CD4-positive, alpha-beta T cell treated with Interleukin-12 subunit alpha and Interleukin-12 subunit beta, for 1 hour (primary cell): Measurements from ENCODE around the gene ZGLP1.

Source experiments
- DNase-seq: peaks from one replicate; pipeline ENCODE4 v3.0.0-alpha.2; 2020

ZGLP1 gene

DNA sequence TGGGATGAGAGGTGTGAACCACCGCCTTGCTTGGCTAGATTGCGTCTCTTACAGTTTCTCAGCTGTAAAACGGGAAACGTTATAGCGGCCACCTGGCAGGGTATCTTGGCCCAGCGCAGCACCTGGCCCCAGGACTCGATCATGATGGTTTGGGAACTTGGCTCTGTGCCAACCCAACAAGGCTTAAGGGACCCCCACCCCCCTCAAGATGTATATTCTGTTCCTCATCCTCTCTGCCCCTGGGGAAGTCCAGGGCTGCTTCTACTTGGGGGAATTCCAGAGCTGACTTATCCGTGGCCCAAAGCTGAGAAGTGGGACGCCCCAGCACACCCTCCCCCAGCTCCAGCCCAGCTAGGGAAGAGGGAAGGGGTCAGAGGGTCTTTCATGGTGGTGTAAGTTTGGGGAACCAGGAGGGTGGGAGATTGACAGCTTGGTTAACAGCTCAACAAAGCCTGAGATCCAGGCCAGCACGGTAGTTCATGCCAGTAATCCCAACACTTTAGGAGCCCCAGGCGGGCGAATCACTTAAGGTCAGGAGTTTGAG is 38.0 kb downstream of the ZGLP1 start:
- peak; percentile 71 for DNase-seq

DNA sequence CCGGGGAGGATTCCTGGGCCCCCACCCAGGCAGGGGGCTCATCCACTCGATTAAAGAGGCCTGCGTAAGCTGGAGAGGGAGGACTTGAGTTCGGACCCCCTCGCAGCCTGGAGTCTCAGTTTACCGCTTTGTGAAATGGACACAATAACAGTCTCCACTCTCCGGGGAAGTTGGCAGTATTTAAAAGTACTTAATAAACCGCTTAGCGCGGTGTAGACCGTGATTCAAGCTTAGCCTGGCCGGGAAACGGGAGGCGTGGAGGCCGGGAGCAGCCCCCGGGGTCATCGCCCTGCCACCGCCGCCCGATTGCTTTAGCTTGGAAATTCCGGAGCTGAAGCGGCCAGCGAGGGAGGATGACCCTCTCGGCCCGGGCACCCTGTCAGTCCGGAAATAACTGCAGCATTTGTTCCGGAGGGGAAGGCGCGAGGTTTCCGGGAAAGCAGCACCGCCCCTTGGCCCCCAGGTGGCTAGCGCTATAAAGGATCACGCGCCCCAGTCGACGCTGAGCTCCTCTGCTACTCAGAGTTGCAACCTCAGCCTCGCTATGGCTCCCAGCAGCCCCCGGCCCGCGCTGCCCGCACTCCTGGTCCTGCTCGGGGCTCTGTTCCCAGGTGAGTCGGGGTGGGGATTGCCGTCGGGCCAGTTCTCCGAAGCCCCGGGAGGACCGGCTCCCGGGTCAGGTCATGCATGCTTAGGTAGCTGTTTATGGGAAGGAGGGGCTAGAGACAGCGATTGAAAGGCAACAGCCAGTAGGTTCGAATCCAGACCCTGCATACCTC is 38.8 kb downstream of the ZGLP1 start, which contains the start of gene ICAM1:
ICAM1 (plus strand) TSS at position 505 of the 779 bp plus-strand sequence; CDS start at position 545, 40 bp downstream.
- peak; percentile 84 for DNase-seq

DNA sequence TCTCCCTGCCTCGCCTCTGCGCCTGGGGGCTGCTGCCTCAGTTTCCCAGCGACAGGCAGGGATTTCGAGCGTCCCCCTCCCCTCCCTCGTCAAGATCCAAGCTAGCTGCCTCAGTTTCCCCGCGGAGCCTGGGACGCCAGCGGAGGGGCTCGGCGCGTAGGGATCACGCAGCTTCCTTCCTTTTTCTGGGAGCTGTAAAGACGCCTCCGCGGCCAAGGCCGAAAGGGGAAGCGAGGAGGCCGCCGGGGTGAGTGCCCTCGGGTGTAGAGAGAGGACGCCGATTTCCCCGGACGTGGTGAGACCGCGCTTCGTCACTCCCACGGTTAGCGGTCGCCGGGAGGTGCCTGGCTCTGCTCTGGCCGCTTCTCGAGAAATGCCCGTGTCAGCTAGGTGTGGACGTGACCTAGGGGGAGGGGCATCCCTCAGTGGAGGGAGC is 39.4 kb downstream of the ZGLP1 start:
- peak; percentile 78 for DNase-seq

DNA sequence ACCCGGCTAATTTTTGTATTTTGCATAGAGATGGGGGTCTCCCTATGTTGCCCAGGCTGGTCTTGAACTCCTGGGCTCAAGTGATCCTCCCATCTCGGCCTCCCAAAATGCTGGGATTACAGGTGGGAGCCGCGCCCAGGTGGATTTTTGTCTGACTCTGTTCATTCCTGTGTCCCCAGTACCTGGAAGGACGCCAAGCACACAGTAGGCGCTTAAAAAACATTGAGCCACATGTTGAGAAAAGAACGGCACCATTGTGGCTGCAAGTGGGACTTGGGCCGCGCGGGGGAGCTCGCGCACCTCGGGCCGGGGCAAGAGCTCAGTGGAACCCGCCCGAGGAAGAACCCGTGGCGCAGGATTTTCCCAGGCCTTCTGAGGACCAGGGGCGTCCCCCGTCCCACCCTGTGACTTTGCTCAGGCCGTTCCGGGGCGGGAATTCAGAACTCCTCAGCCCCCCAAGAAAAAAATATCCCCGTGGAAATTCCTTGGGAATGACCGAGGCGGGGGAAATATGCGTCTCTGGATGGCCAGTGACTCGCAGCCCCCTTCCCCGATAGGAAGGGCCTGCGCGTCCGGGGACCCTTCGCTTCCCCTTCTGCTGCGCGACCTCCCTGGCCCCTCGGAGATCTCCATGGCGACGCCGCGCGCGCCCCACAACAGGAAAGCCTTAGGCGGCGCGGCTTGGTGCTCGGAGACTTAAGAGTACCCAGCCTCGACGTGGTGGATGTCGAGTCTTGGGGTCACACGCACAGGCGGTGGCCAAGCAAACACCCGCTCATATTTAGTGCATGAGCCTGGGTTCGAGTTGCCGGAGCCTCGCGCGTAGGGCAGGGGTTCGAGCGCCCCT is 40.1 kb downstream of the ZGLP1 start:
- peak; percentile 90 for DNase-seq

DNA sequence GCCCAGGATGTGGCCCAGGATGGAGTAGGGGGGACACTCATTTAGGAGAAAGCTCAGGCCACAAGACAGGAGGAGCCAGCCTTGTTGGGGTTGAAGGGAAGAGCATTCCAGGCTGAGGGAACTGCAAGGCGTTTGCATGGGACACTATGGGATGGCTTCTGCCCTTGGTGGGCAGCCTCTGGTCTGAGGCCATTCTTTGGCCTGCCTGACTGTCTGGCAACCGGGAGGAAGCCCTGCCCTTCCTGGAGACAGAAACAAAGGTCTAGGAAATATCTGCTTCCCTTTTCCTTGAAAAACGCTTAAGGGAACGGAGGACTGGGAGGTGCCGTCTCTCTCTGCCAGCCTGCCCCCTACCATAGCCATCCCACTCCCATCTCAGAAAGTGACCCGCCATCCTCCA is 41.5 kb downstream of the ZGLP1 start:
- DNase-seq, result no peak

DNA sequence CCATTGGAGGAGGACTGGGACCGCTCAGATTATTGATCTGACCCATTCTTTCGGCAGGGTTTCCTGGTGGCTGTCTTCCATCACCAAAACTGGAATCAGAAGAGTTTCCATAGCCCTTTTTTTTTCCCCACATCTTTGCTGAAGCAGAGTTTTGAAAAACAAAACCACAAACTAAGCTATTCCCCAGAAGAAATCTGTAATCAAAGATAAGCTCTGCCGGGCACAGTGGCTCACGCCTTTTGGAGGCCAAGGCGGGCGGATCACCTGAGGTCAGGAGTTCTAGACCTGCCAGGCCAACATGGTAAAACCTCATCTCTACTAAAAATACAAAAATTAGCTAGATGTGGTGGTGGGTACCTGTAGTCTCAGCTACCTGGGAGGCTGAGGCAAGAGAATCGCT is 42.9 kb downstream of the ZGLP1 start:
- no peak for DNase-seq

DNA sequence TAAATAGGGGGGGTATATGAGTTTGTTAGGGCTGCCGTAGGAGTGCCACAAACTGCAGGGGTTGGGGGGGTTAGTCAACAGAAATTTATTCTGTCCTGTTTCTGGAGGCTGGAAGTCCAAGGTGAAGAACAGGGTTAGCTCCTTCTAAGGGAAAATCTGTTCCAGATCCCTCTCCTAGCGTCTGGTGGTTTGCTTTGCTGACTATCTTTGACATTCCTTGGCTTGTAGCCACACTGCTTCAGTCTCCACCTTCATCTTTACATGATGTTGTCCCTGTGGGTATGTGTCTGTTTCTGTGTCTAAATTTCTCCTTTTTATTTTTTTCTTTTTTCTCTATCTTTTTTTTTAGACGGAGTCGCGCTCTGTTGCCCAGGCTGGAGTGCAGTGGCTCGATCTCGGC is 46.8 kb downstream of the ZGLP1 start:
- no peak for DNase-seq

DNA sequence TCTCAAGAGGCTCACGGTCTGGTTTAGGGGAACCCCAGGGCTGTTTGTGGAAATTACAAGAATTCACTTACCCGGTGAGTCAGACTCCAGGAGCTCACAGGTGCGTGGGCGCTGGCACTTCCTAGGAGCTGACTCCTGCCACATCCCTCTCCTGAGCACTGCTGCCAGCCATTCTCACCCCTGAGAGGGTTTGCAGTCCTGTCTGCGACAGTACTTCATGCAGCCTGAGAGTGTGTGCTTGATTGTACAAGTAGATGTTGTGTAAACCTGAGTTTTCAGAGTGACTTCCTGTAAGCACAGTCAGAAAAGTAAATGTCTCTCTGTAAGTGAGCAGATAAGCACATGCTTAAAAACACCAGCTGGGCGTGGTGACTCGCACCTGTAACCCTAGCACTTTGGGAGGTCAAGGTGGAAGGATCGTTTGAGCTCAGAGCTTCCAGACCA is 49.5 kb downstream of the ZGLP1 start:
- DNase-seq, result no peak

DNA sequence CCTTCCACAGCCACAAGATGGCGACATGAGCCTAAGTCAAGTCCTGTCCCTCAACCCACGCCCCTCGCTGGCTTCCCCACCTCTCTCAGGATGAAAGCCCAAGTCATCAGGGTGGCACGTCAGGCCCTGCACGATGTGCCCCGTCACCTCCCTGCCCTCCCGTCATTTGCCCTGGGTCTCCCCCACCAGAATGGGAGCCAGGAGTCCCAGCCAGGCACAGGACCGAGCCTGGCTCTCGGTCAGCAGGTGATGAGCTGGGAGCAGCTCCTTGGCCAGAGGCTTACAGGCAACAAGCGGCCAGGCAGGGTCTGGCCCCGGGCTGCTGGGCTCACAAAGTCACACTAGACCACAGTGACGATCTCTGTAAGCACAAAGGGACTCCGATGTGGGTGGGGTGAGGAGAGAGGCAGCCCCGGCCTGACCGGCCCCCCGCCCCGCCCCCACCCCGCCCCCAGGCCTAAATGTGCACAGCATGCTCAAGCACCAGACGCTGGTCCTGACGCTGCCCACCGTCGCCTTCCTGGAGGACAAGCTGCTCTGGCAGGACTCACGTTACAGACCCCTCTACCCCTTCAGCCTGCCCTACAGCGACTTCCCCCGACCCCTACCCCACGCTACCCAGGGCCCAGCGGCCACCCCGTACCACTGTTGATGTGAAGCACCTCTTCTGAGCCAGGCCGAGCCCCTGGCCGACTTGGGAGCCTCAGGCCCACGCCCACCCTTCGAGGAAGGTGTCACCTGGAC is 50.3 kb downstream of the ZGLP1 start:
- peak; percentile 91 for DNase-seq

DNA sequence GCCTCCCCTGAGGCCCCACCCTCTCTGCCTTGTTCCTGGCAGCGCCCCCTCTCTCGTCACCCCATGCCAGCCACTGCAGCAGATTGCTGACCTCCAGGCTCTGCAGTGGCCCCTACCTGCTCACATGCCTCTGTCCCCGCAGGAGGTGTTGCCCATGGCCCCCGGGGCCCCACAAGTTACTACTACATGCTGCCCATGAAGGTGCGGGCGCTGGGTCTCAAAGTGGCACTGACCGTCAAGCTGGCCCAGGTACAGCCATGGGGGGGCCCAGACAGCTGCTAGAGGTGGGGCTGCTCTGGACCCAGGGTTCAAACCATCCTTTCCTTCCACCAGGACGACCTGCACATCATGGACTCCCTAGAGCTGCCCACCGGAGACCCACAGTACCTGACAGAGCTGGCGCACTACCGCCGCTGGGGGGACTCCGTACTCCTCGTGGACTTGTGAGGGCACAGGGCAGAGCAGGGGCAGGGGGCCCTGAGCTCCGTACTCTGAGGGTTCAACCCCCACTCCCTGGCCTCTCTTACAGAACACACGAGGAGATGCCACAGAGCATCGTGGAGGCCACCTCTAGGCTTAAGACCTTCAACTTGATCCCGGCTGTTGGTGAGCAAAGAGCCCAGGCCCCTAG is 51.4 kb downstream of the ZGLP1 start:
- DNase-seq, result no peak

DNA sequence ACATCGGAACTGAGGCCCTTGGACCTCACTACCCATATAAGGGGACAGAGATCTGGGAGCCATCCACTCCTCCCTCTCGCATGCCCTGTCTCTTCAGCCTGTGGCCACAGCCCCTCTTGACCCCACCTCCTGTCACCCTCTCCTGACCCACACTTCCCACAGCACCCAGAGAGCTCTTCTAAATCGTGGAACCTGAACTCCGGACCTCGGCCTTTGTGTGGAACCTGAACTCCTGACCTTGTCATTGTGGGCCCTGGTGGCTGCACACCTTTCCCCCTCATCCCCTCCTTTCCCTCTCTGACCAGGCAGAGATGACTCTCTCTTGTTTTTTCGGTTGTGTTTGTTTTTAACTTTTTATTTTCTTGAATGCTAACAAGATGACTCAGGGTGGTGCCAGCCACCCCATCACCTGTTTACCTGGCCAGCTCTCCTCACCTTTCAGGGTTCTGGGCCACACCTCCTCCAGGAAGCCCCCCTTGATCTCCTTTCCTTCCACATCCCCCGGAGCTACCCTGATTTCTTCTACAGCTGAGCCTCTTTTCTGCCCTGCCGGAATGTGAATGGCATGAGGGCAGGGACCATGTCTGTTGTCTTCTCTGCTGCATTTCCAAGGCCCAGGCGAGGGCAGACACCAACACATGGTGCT is 52.5 kb downstream of the ZGLP1 start:
- DNase-seq, result no peak

DNA sequence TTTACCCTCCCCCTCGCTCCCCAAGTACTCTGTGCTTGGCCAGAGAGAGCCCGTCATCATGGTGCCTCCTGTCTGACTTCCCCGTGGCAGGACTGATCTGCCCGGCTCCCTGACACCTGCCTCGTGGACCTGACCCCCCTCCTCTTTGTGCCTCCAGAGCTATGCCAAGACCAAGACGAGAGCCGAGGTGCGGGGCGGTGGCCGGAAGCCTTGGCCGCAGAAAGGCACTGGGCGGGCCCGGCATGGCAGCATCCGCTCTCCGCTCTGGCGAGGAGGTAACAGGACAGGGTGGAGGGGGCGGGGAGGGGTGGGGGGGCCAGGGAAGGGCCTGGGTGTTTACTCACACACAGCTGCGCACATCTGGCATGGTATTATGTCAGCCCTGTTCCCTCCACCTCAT is 53.1 kb downstream of the ZGLP1 start:
- no peak for DNase-seq

DNA sequence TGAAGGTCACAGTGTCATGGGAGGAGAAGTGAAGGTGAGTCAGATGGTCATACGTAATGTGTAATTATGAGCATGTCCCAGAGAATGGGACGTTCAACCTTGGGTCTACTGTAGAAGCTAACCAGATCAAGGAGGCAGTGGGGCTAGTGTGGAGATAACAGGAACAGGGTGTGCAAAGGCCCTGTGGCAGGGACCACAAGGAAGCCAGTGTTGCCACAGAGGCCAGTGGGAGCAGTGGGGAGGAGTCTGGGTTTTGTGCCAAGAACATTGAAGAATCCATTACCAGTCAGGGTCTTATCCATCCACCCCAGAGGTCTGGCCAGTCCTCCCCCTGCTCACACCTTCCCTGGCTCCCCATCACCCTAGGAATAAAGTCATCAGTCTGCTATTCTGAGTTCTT is 54.3 kb downstream of the ZGLP1 start:
- no peak for DNase-seq
